GM21737 (cell line): ENCODE measurements around the gene RBFOX2.

Source experiments
- ATAC-seq: cut with Tn5 transposase; IDR thresholded peaks from one replicate; pipeline ENCODE4 v1.9.1; 2021; ENCODE audit warnings: mild to moderate bottlenecking, moderate library complexity; ENCODE audit not compliant: unreplicated experiment

RBFOX2 gene

GRCh38 chr22:35978889-35979288, 49.7 kb downstream of the RBFOX2 start:
- no peak for ATAC-seq

GRCh38 chr22:35978201-35978600, 50.4 kb downstream of the RBFOX2 start:
- no peak for ATAC-seq

- no peak for ATAC-seq
Measured at GRCh38 chr22:35977136-35977535, 51.5 kb downstream of the RBFOX2 start.

DNA sequence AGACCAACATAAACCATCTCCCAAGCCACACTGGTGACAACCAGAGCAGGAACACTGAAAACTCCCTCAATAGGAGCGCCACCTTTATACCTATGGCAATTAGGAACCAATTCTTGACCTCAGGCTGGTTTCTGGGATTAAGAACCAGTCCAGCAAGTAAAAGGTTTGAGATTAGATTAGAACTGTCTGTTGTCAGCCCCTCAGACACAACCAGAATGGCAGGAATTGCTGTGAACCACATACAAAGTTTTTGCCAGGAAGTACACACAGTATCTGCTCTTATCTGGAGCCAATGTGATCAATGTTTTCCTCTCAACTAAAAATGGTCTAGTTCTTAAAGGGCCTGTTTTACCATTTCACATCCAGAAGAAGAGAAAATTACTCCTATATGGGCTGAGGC, 55.2 kb downstream of the RBFOX2 start:
- ATAC-seq: no peak

GRCh38 chr22:35972559-35972958, 56.1 kb downstream of the RBFOX2 start:
- ATAC-seq: no peak

- no peak for ATAC-seq
Measured at GRCh38 chr22:35971456-35972119, 57.0 kb downstream of the RBFOX2 start.

DNA sequence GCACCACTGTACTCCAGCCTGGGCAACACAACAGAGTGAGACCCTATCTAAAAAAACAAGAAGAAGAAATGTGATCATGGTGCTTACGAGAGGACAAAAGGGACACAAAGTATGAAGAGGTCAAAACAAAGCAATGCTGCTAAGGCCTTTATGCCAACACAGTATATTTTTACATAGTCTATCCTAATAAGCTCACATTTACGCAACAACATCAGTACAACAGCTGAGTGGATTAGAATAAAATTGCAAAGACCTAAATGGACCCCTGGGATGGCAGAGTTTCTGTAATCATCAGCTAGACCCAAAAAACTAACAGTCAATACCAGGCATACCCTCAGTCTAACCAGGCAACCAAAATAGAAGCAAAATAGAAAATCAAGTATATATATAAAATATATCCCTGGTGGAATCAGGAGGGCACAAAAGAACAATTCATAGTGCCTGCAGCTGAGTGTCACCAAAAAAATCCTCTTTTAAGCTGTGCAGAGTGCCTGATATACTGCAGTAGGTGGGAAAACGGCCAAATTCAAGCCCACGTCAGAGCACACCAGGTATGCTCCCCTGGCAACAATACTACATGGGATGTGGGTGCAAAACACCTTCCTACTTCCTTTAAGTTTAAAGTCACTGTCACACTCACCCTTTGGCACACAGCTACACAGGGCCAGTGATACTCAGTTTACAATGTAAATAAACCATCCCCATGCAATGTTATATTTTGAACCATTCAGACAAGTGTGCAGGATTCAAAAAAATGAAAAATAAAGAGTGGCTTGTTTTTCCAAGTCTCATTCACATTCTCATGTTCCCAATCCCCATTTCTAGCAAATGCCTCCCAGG, 57.8 kb downstream of the RBFOX2 start:
- ATAC-seq: no peak

- ATAC-seq: no peak
Measured at GRCh38 chr22:35967046-35967397, 61.6 kb downstream of the RBFOX2 start.

DNA sequence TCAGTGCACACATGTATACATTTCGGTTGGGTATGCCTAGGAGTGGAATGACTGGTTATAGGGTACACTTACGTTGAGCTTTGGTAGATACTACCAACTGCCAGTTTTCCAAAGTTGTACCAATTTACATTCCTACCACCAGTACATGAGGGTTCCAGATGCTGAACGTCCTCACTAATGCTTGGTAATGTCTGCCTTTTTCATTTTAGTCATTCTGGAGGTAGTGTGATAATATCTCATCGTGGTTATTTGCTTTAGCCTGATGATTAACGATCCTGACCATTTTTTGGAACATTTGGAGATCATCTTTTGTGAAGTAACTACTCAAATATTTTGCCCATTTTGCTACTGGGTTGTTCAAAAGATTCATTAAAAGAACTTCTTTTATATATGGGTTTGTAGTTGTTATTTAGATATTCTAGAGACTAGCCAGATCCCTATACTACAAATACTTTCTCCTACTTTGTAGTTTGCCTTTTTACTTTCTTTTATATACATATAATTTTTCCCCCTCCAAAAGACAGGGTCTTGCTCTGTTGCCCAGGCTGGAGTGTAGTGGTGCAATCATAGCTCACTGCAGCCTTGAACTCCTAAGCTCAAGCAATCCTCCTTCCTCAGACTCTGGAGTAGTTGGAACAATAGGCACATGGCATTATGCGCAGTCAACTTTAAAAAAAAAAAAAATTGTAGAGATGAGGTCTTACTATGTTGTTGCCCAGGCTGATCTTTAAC, 62.1 kb downstream of the RBFOX2 start:
- no peak for ATAC-seq

DNA sequence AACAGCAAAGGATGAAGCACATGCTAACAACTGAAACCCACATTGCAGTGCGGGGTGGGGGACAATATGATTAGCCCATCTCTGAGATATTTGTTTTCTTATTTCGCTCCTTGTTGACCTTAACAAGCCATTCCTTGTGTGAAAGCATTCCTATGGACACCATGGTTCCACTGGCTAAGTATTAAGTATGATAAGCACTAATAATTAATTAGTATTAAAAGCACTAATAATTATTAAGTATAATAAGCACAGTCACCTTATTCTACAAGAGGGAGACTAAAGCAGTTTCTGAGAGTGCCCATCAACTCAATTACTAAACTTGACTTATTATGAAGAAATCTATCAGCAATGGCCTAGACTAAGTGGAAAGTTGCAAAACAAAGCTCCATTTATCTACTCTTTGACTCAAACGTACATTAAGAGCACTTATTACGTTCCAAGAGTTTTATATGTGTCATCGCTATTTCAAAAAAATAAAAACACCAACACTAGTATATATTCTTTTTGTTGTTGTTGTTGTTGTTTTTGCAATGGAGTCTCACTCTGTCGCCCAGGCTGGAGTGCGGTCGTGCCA, 65.3 kb downstream of the RBFOX2 start:
- no peak for ATAC-seq

DNA sequence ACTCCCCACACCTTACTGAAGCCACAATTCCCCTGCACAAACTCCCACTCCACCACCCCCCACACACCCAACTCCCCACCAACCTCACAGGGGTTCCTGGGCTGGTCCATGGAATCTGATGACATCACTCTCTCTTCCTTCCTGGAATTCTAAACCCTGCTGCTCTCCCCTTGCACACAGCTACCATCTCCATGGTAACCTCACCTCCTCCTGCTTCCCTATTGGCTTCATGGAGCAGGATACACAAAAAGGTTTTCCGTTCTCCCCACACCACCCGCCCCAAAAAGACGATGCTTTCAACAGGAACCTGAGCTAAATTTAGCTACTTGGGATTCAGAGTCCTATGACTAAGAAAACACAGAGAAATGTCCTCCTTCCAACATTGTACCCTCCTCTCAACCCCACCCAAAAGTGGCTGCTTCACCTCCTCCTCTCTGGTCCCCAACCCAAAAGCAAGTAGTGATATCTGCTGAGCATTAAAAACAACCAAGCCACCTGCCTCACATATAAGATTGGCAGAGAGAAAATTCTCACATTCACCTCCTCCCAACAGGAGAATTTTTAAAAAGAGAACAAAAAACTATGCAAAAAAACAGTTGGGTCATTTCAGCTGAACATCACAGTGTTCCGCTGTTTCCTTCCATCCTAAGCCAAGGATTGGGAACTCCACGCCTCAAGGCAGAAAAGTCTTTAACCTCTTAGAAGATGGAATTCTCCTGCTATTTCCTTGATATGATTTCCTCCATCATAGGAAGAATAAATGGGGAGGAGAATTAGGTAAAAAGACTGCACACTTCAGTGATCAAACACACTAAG, 66.9 kb downstream of the RBFOX2 start:
- ATAC-seq: no peak

DNA sequence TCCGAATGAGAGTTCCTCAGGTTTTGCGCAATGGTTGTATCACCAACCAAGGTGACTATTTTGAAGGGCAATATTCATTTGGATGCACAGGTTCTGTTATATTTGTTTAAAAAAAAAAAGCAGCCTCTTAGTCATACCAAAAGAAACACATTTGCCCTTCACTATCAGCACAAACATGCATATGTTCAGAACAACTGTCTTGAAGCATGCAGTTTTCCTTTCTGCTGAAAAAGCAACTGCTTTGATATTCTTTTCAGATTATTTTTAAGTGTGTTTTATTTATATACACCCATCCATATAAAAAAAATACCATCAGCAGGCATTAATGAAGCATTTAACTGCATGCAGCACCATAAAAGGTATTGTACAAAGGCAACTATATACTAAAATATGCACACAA, 67.8 kb downstream of the RBFOX2 start:
- no peak for ATAC-seq

- ATAC-seq: no peak
Measured at GRCh38 chr22:35959121-35959800, 69.4 kb downstream of the RBFOX2 start.

GRCh38 chr22:35958334-35958733, 70.3 kb downstream of the RBFOX2 start:
- ATAC-seq: no peak

- no peak for ATAC-seq
Measured at GRCh38 chr22:35957589-35957988, 71.0 kb downstream of the RBFOX2 start.

DNA sequence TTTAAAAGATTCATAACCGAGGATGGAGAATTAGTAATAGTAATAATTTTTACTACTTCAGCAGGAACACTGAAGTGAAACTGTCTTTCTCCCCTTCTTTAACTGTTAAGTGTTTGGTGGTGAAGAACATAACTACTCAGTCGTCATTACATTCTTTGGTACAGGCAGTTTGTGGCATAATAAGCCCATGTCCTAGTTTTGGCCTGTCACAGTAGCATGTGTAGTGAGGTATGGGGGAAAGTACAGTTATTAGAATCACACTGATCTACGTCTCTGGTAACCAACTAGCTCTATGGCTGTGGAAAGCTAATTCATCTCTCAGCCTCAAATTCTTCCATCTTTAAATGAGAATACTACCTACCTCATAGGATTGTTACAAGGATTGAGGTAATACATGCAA, 71.8 kb downstream of the RBFOX2 start:
- ATAC-seq: no peak

DNA sequence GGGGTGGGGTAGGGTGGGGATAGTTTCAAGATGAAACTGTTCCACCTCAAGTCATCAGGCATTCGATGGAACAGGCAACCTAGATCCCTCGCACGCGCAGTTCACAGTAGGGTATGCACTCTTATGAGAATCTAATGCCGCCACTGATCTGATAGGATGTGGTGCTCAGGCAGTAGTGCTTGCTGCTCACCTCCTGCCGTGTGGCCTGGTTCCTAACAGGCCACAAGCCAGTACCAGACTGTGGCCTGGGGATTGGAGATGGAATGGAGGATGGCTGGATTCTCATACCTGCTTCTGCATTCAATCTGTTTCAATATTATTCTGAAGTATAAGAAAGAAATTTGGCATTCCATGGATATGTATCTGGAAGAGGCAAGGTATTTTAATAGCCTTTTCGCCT, 73.1 kb downstream of the RBFOX2 start:
- no peak for ATAC-seq

DNA sequence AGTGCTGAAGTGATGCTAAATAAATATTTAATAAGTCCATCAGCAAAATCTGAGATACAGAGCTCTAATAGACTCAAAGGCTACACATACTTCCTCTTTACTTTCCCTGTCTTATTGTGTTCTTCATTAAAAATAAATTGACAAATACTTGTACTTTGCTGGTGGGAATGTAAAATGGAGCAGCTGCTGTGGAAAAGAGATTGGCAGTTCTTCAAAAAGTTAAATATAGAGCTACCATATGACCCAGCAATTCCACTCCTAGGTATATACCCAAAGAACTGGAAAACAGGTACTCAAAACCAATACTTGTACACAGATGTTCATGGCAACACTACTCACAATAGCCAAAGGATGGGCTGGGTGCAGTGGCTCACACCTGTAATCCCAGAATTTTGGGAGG, 76.0 kb downstream of the RBFOX2 start:
- no peak for ATAC-seq

DNA sequence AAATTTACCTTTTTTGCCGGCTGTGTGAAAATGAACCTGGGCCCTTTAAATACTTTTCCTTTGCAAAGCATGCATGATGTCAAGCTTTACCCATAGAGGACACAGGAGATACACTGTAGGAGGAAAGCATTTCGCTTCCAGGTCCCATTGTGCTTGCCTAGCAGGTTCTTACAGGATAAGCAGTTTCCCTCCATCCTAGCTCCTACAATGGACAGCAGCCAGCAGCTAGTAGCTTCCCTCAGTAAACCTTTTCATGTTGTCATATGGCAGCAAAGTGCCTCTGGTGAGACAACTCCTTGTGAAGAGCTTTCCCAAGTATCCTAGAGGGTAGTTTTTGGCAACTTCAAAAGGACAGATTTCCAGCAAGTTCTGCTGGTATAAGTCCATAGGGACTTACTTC, 78.4 kb downstream of the RBFOX2 start:
- no peak for ATAC-seq

- ATAC-seq: no peak
Measured at GRCh38 chr22:35949243-35949642, 79.4 kb downstream of the RBFOX2 start.
